A549 (cell line): ENCODE data around the gene MGME1. TPM values are rescaled to one million over a fixed set of nuclear protein-coding genes. Genes with fewer than 3 reads are reported as not detected.

ENCODE experiments used
- ATAC-seq, 2 experiments: fragments of 200-7000 bp in 1 of 2; fragments of >200 bp in 1 of 2; cut with Nextera tagmentation in 1 of 2; cut with Tn5 transposase in 1 of 2; 3 replicates each; pipeline versions ENCODE4 v1.8.0 to v1.9.1; 2018 to 2020; ENCODE audit warnings: mild to moderate bottlenecking in 1 of 2, moderate library complexity in 1 of 2
- CTCF ChIA-PET: fragments of 300-600 bp; sonication (Branson Sonifier 250); formaldehyde crosslinking; extraction: SDS; loops from one replicate; lab custom pipeline; 2021; ENCODE audit warnings: antibody characterized with exemption, inconsistent platforms; lab: Yijun Ruan, JAX
- POLR2A ChIA-PET: fragments of 350-600 bp; formaldehyde crosslinking; extraction: SDS; loops from one replicate; lab custom pipeline; 2021; ENCODE audit warnings: antibody characterized with exemption, inconsistent platforms; lab: Yijun Ruan, JAX
- DNase-seq, 2 experiments: peaks; one replicate each; pipeline versions ENCODE4 v3.0.0 to v3.0.0-alpha.2; 2011 to 2016; ENCODE audit warnings: low read depth in 1 of 2, low spot score in 1 of 2
- FAIRE-seq: peaks from 2 replicates; lab custom pipeline; 2011; peaks lifted over from hg19 to GRCh38; lab: Jason Lieb, UNC
- H3K27ac ChIP-seq, 2 experiments: fragments of >200 bp; sonication (Bioruptor Twin); formaldehyde crosslinking; 3 replicates each; pipeline ENCODE4 v1.5.1; 2016 to 2017
- H3K4me1 ChIP-seq: fragments of >200 bp; sonication (Bioruptor Twin); formaldehyde crosslinking; 3 replicates; pipeline ENCODE4 v1.6.1; 2016
- H3K4me2 ChIP-seq: fragments of >200 bp; sonication (Bioruptor Twin); formaldehyde crosslinking; 3 replicates; pipeline ENCODE4 v1.6.1; 2016
- H3K4me3 ChIP-seq: fragments of >200 bp; sonication (Bioruptor Twin); formaldehyde crosslinking; 3 replicates; pipeline ENCODE4 v1.5.1; 2016
- H3K9me3 ChIP-seq: fragments of >200 bp; sonication (Bioruptor Twin); formaldehyde crosslinking; 3 replicates; pipeline ENCODE4 v1.6.1; 2016
- CBX2 ChIP-seq: fragments of 200-600 bp; sonication (generic); IDR thresholded peaks from 2 replicates; pipeline ENCODE4 v1.6.1; 2016; ENCODE audit warnings: low read depth, mild to moderate bottlenecking, borderline replicate concordance
- CEBPB ChIP-seq, 2 experiments: fragments of >200 bp in 1 of 2; sonication (Bioruptor Twin) in 1 of 2; formaldehyde crosslinking in 1 of 2; IDR thresholded peaks; 2 replicates each; pipeline ENCODE4 v1.6.1; 2012 to 2016
- CHD4 ChIP-seq: fragments of 200-600 bp; sonication (generic); IDR thresholded peaks from 2 replicates; pipeline ENCODE4 v1.6.1; 2016; ENCODE audit warnings: antibody characterized with exemption, mild to moderate bottlenecking, borderline replicate concordance
- EP300 ChIP-seq, 2 experiments: fragments of >200 bp; sonication (Bioruptor Twin); formaldehyde crosslinking; IDR thresholded peaks; 2 replicates in 1 of 2; 3 replicates in 1 of 2; pipeline ENCODE4 v1.6.1; 2016 to 2017
- FOSL2 ChIP-seq, 2 experiments: fragments of 450-650 bp in 1 of 2; fragments of >200 bp in 1 of 2; sonication (Bioruptor Twin) in 1 of 2; formaldehyde crosslinking; IDR thresholded peaks; 2 replicates each; pipeline versions ENCODE4 v1.5.0 to v1.6.1; 2016 to 2020; ENCODE audit warnings: mild to moderate bottlenecking in 1 of 2, moderate library complexity in 1 of 2
- HES2 ChIP-seq: fragments of >200 bp; sonication (Bioruptor Twin); formaldehyde crosslinking; IDR thresholded peaks from 2 replicates; pipeline ENCODE4 v1.6.1; 2016
- HEYL ChIP-seq: fragments of 250-450 bp; sonication (Bioruptor Pico); IDR thresholded peaks from 2 replicates; pipeline ENCODE4 v1.8.0; 2021; ENCODE audit warnings: mild to moderate bottlenecking, moderate library complexity
- HOXA7 ChIP-seq: fragments of 250-450 bp; sonication (Bioruptor Pico); IDR thresholded peaks from 2 replicates; pipeline ENCODE4 v1.5.0; 2020; ENCODE audit warnings: mild to moderate bottlenecking, moderate library complexity
- HOXB5 ChIP-seq: fragments of 250-450 bp; sonication (Bioruptor Pico); IDR thresholded peaks from 2 replicates; pipeline ENCODE4 v1.5.0; 2020; ENCODE audit warnings: mild to moderate bottlenecking, moderate library complexity
- KDM1A ChIP-seq: fragments of 200-600 bp; sonication (generic); IDR thresholded peaks from 2 replicates; pipeline ENCODE4 v1.6.1; 2016; ENCODE audit warnings: low read depth, mild to moderate bottlenecking
- KDM5A ChIP-seq: fragments of 200-600 bp; sonication (generic); IDR thresholded peaks from 2 replicates; pipeline ENCODE4 v1.6.1; 2016; ENCODE audit warnings: antibody characterized with exemption, mild to moderate bottlenecking
- MAFK ChIP-seq: fragments of 450-650 bp; IDR thresholded peaks from 2 replicates; pipeline ENCODE4 v1.6.1; 2014; ENCODE audit not compliant: partially characterized antibody
- NPAS2 ChIP-seq: fragments of 250-450 bp; sonication (Bioruptor Pico); IDR thresholded peaks from 2 replicates; pipeline ENCODE4 v1.8.0; 2022; ENCODE audit warnings: mild to moderate bottlenecking, moderate library complexity, borderline replicate concordance
- NR3C1 ChIP-seq: fragments of >200 bp; sonication (Bioruptor Twin); formaldehyde crosslinking; IDR thresholded peaks from 3 replicates; pipeline ENCODE4 v1.6.1; 2017
- POLR2A ChIP-seq: IDR thresholded peaks from 2 replicates; pipeline ENCODE4 v1.6.1; 2012; ENCODE audit warnings: mild to moderate bottlenecking, low read length
- POLR2AphosphoS2 ChIP-seq: conservative IDR thresholded peaks from 2 replicates; pipeline ENCODE4 v1.6.1; 2012; ENCODE audit warnings: low read length, improper control_type of control experiment, inconsistent platforms
- RAD21 ChIP-seq, 2 experiments: fragments of >200 bp in 1 of 2; sonication (Bioruptor Twin) in 1 of 2; formaldehyde crosslinking in 1 of 2; IDR thresholded peaks in 1 of 2; conservative IDR thresholded peaks in 1 of 2; 2 replicates in 1 of 2; 3 replicates in 1 of 2; pipeline ENCODE4 v1.6.1; 2012 to 2018; ENCODE audit warnings: inconsistent platforms in 1 of 2
- RARB ChIP-seq: fragments of 250-450 bp; sonication (Bioruptor Pico); IDR thresholded peaks from 2 replicates; pipeline ENCODE4 v1.8.0; 2021; ENCODE audit warnings: mild to moderate bottlenecking, moderate library complexity
- RCOR1 ChIP-seq: fragments of 150-350 bp; IDR thresholded peaks from 2 replicates; pipeline ENCODE4 v1.6.1; 2014; ENCODE audit warnings: antibody characterized with exemption, low read length, low read depth
- RFX5 ChIP-seq: fragments of 450-650 bp; IDR thresholded peaks from 2 replicates; pipeline ENCODE4 v1.7.1; 2014; ENCODE audit warnings: antibody characterized with exemption, mild to moderate bottlenecking, moderate library complexity
- SMC3 ChIP-seq: fragments of >200 bp; sonication (Bioruptor Twin); formaldehyde crosslinking; IDR thresholded peaks from 3 replicates; pipeline ENCODE4 v1.6.1; 2018; ENCODE audit warnings: inconsistent platforms
- SREBF2 ChIP-seq: fragments of 450-650 bp; IDR thresholded peaks from 2 replicates; pipeline ENCODE4 v1.6.1; 2014; ENCODE audit warnings: mild to moderate bottlenecking, moderate library complexity
- ZFP36 ChIP-seq: fragments of 450-650 bp; IDR thresholded peaks from 2 replicates; pipeline ENCODE4 v1.6.1; 2014; ENCODE audit warnings: borderline replicate concordance; ENCODE audit not compliant: partially characterized antibody
- WGBS: methylation state at CpG from one replicate; pipeline ENCODE4 v1.1.6; 2017; ENCODE audit errors: missing lambda C conversion rate; 5-methylcytosine and 5-hydroxymethylcytosine counted together
- polyA plus RNA-seq, 4 experiments: library from polyadenylated mRNA; depleted of rRNA in 3 of 4; stranded (reverse); fragments of >200 nt; fragmentation: RNase III in 1 of 4; extraction: RNeasy Plus Mini Kit Qiagen cat#74134 plus additional on column Dnase treatment in 1 of 4; gene quantifications; 2 replicates in 3 of 4; 3 replicates in 1 of 4; pipeline ENCODE4 v1.2.3, GENCODE V29; 2011 to 2017
- TF ChIP-seq, protein P1 (sequence below): IDR thresholded peaks from 2 replicates; pipeline ENCODE4 v1.6.1; 2012
- TF ChIP-seq, protein P2 (sequence below): fragments of 200-600 bp; sonication (generic); IDR thresholded peaks from 2 replicates; pipeline ENCODE4 v1.6.1; 2016; ENCODE audit warnings: antibody characterized with exemption, mild to moderate bottlenecking, moderate library complexity
- TF ChIP-seq, protein P3 (sequence below): fragments of 250-450 bp; sonication (Bioruptor Pico); IDR thresholded peaks from 2 replicates; pipeline ENCODE4 v1.5.0; 2020; ENCODE audit warnings: low read depth, mild to moderate bottlenecking, moderate library complexity
- TF ChIP-seq, protein P4 (sequence below): fragments of >200 bp; sonication (Bioruptor Twin); formaldehyde crosslinking; IDR thresholded peaks from 3 replicates; pipeline ENCODE4 v1.6.1; 2016

MGME1 gene
- polyA plus RNA-seq, 2 of the 4 experiments (the other 2 are of a cell fraction), result 46.6 to 47.9 TPM

- WGBS, result 31% methylated on average over 1 of the region's 1 CpG
- H3K4me3 ChIP-seq, result no peak overlapping the region
- DNase-seq, result no peak
- CTCF ChIA-PET, result interaction anchor here (1.5 kb wide), 1 partner anchor 284 kb away, joined by 3 read pairs; no protein-coding TSS in a partner anchor
- no peak for TF ChIP-seq KDM1A
- no peak for TF ChIP-seq ZFP36
- TF ChIP-seq HOXB5 (CRISPR knock-in tag), result no peak
- TF ChIP-seq NR3C1, result no peak
- TF ChIP-seq HEYL, result no peak
- no peak for TF ChIP-seq SREBF2
- TF ChIP-seq, protein P1, sequence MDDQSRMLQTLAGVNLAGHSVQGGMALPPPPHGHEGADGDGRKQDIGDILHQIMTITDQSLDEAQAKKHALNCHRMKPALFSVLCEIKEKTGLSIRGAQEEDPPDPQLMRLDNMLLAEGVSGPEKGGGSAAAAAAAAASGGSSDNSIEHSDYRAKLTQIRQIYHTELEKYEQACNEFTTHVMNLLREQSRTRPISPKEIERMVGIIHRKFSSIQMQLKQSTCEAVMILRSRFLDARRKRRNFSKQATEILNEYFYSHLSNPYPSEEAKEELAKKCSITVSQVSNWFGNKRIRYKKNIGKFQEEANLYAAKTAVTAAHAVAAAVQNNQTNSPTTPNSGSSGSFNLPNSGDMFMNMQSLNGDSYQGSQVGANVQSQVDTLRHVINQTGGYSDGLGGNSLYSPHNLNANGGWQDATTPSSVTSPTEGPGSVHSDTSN, result no peak
- TF ChIP-seq POLR2AphosphoS2, result no peak
- no peak for TF ChIP-seq CEBPB (IDR thresholded peaks at IDR 0.05)
- no peak for TF ChIP-seq HOXA7 (CRISPR knock-in tag)
- TF ChIP-seq RAD21 (conservative IDR thresholded peaks at IDR 0.05 in 1 of 2, IDR thresholded peaks at IDR 0.05 in 1 of 2), result no peak
- TF ChIP-seq HES2, result no peak
- no peak for TF ChIP-seq CBX2
- no peak for TF ChIP-seq MAFK
- no peak for TF ChIP-seq NPAS2 (CRISPR knock-in tag)
- no peaks in the 10 kb centered on the region; the same call in 2 of the 3 replicates for H3K4me1 ChIP-seq
- ATAC-seq, result no peak
- H3K9me3 ChIP-seq, result 0 out of 3 replicates have a peak, but pooled peaks cover 6% of the 10 kb centered on the region
- H3K27ac ChIP-seq, result no peak overlapping the region
- no peak overlapping the region for H3K4me2 ChIP-seq
- no peak for FAIRE-seq
- POLR2A ChIA-PET, result no interaction called here
Measured at GRCh38 chr20:17933121-17933520, 35.7 kb upstream of the MGME1 start.

DNA sequence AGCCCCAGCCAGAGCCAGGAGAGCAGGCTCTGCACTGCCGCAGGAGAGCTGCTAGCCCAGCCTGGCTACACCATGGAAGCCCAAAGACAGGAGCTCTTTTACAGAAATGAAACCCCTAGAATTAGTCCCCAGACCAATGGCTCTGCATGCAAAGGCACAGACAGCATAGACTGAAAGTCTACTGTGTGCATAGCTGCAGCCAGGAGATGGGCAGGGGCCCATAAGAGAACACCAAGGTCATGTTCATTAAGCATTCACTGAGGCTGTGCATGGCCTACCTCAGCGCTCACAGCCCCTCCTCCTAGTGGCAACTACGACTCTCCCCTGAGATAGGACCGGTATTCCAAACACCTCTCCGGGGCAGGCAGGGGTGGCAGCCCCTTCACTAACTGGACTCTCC lies 35.1 kb upstream of the MGME1 start:
- no peaks in the 10 kb centered on the region; the same call in 2 of the 3 replicates for H3K4me1 ChIP-seq
- 0 out of 3 replicates have a peak, but pooled peaks cover 6% of the 10 kb centered on the region for H3K9me3 ChIP-seq
- WGBS, result 85% methylated on average over 5 of the region's 5 CpGs
- no peak for FAIRE-seq
- no peak for DNase-seq
- TF ChIP-seq CHD4, result no peak
- TF ChIP-seq HEYL, result no peak
- TF ChIP-seq SREBF2, result no peak
- no peak for TF ChIP-seq RCOR1
- TF ChIP-seq SMC3, result no peak
- no peak for TF ChIP-seq KDM5A
- TF ChIP-seq RARB, result no peak
- TF ChIP-seq, protein P2, sequence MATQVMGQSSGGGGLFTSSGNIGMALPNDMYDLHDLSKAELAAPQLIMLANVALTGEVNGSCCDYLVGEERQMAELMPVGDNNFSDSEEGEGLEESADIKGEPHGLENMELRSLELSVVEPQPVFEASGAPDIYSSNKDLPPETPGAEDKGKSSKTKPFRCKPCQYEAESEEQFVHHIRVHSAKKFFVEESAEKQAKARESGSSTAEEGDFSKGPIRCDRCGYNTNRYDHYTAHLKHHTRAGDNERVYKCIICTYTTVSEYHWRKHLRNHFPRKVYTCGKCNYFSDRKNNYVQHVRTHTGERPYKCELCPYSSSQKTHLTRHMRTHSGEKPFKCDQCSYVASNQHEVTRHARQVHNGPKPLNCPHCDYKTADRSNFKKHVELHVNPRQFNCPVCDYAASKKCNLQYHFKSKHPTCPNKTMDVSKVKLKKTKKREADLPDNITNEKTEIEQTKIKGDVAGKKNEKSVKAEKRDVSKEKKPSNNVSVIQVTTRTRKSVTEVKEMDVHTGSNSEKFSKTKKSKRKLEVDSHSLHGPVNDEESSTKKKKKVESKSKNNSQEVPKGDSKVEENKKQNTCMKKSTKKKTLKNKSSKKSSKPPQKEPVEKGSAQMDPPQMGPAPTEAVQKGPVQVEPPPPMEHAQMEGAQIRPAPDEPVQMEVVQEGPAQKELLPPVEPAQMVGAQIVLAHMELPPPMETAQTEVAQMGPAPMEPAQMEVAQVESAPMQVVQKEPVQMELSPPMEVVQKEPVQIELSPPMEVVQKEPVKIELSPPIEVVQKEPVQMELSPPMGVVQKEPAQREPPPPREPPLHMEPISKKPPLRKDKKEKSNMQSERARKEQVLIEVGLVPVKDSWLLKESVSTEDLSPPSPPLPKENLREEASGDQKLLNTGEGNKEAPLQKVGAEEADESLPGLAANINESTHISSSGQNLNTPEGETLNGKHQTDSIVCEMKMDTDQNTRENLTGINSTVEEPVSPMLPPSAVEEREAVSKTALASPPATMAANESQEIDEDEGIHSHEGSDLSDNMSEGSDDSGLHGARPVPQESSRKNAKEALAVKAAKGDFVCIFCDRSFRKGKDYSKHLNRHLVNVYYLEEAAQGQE, result no peak
- no peak for TF ChIP-seq FOSL2 (IDR thresholded peaks at IDR 0.05)
- TF ChIP-seq FOSL2 (CRISPR knock-in tag; IDR thresholded peaks at IDR 0.05), result no peak
- TF ChIP-seq, protein P3, sequence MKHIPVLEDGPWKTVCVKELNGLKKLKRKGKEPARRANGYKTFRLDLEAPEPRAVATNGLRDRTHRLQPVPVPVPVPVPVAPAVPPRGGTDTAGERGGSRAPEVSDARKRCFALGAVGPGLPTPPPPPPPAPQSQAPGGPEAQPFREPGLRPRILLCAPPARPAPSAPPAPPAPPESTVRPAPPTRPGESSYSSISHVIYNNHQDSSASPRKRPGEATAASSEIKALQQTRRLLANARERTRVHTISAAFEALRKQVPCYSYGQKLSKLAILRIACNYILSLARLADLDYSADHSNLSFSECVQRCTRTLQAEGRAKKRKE (CRISPR knock-in tag), result no peak
- TF ChIP-seq RFX5, result no peak
- no peak for TF ChIP-seq POLR2A
- no peak for TF ChIP-seq EP300 (IDR thresholded peaks at IDR 0.05)
- TF ChIP-seq, protein P4, sequence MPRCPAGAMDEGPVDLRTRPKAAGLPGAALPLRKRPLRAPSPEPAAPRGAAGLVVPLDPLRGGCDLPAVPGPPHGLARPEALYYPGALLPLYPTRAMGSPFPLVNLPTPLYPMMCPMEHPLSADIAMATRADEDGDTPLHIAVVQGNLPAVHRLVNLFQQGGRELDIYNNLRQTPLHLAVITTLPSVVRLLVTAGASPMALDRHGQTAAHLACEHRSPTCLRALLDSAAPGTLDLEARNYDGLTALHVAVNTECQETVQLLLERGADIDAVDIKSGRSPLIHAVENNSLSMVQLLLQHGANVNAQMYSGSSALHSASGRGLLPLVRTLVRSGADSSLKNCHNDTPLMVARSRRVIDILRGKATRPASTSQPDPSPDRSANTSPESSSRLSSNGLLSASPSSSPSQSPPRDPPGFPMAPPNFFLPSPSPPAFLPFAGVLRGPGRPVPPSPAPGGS, result no peak
- TF ChIP-seq, all 56 proteins: peak for 0
- ATAC-seq, result no peak
- Histone ChIP-seq H3K4me3 (no peak overlapping the region), H3K4me2 (no peak overlapping the region), H3K27ac (no peak overlapping the region)
- POLR2A ChIA-PET, result no interaction called here
- CTCF ChIA-PET, result interaction anchor here (1.5 to 2.0 kb wide), 2 partner anchors 12 to 284 kb away, joined by 3 to 5 read pairs; no protein-coding TSS in a partner anchor
